AG04449 (cell line): Measurements from ENCODE around the gene MSMO1.

Source experiments
- CTCF ChIA-PET: fragments of 350-600 bp; formaldehyde crosslinking; extraction: SDS; loops from one replicate; lab custom pipeline; 2021; ENCODE audit warnings: antibody characterized with exemption; lab: Yijun Ruan, JAX
- POLR2A ChIA-PET: fragments of 400-600, 350-600 bp; formaldehyde crosslinking; extraction: SDS; loops from one replicate; lab custom pipeline; 2020; ENCODE audit warnings: antibody characterized with exemption, inconsistent platforms; lab: Yijun Ruan, JAX
- DNase-seq: peaks from one replicate; pipeline ENCODE4 v3.0.0-alpha.2; 2010; ENCODE audit warnings: low read depth, low spot score
- H3K4me3 ChIP-seq: 2 replicates; pipeline ENCODE4 v1.5.1; 2011; ENCODE audit warnings: low read depth, mild to moderate bottlenecking, control low read depth, low read length
- CTCF ChIP-seq: IDR thresholded peaks from one replicate; pipeline ENCODE4 v1.5.1; 2011; ENCODE audit warnings: mild to moderate bottlenecking, moderate library complexity, low read length, control low read depth, inconsistent platforms; ENCODE audit not compliant: insufficient read depth; ENCODE audit errors: missing control alignments

MSMO1 gene

GRCh38 chr4:165381821-165382373 is 54.4 kb downstream of the MSMO1 start:
- DNase-seq, result no peak
- CTCF ChIA-PET, result no interaction called here
- POLR2A ChIA-PET, result no interaction called here
- no peak for TF ChIP-seq CTCF
- H3K4me3 ChIP-seq, result no peak overlapping the region

- ChIA-PET POLR2A (no interaction called here), CTCF (no interaction called here)
- no peak for DNase-seq
- no peak overlapping the region for H3K4me3 ChIP-seq
- TF ChIP-seq CTCF, result no peak
These were observed 55.2 kb downstream of the MSMO1 start for GRCh38 chr4:165382640-165383039.

- ChIA-PET POLR2A (no interaction called here), CTCF (interaction anchor here (1.3 to 2.6 kb wide), 2 partner anchors 29 to 252 kb away, joined by 3 to 8 read pairs; no protein-coding TSS in a partner anchor)
- no peak for DNase-seq
- no peak overlapping the region for H3K4me3 ChIP-seq
- TF ChIP-seq CTCF, result no peak
These were observed 56.2 kb downstream of the MSMO1 start for GRCh38 chr4:165383591-165384073.

GRCh38 chr4:165384186-165384585 is 56.7 kb downstream of the MSMO1 start:
- TF ChIP-seq CTCF, result no peak
- DNase-seq, result no peak
- ChIA-PET CTCF (interaction anchor here (1.3 to 2.6 kb wide), 2 partner anchors 29 to 253 kb away, joined by 3 to 8 read pairs; no protein-coding TSS in a partner anchor), POLR2A (no interaction called here)
- no peak overlapping the region for H3K4me3 ChIP-seq

GRCh38 chr4:165384598-165384997 is 57.1 kb downstream of the MSMO1 start:
- POLR2A ChIA-PET, result no interaction called here
- no peak for TF ChIP-seq CTCF
- H3K4me3 ChIP-seq, result no peak overlapping the region
- CTCF ChIA-PET, result interaction anchor here (1.3 to 2.6 kb wide), 2 partner anchors 30 to 253 kb away, joined by 3 to 8 read pairs; no protein-coding TSS in a partner anchor
- no peak for DNase-seq

- CTCF ChIA-PET, result interaction anchor here (2.6 kb wide), 1 partner anchor 254 kb away, joined by 8 read pairs; no protein-coding TSS in a partner anchor
- no peak for TF ChIP-seq CTCF
These were observed 57.7 kb downstream of the MSMO1 start for GRCh38 chr4:165385126-165385525.

More at GRCh38 chr4:165385126-165385525, 57.7 kb downstream of the MSMO1 start:
- H3K4me3 ChIP-seq, result no peak overlapping the region
- POLR2A ChIA-PET, result no interaction called here
- no peak for DNase-seq
